Kidney (tissue), 14 donors: ENCODE measurements around the gene PANX1. TPM values are rescaled to one million over a fixed set of nuclear protein-coding genes. Genes with fewer than 3 reads are reported as not detected.

ENCODE experiments used
- DNase-seq, 5 donors: peaks; one replicate each; pipeline ENCODE4 v3.0.0-alpha.2; 2013 to 2020
- FAIRE-seq: peaks from 2 replicates; lab custom pipeline; 2012; peaks lifted over from hg19 to GRCh38; lab: Jason Lieb, UNC
- H3K27ac ChIP-seq, 2 donors: one replicate each; pipeline ENCODE4 v1.7.0; 2013; ENCODE audit warnings: low read depth in 2 of 2, low read length in 2 of 2, inconsistent platforms in 1 of 2
- H3K27me3 ChIP-seq: one replicate; pipeline ENCODE4 v1.7.1; 2013; ENCODE audit warnings: low read length, inconsistent platforms; ENCODE audit not compliant: control insufficient read depth, insufficient read depth
- H3K36me3 ChIP-seq, 3 donors: one replicate each; pipeline versions ENCODE4 v1.7.0 to v1.7.1; 2013; ENCODE audit warnings: low read length in 3 of 3, control low read depth in 1 of 3, inconsistent platforms in 1 of 3; ENCODE audit not compliant: insufficient read depth in 3 of 3, control insufficient read depth in 2 of 3
- H3K4me1 ChIP-seq, 3 donors: one replicate each; pipeline versions ENCODE4 v1.7.0 to v1.7.1; 2013; ENCODE audit warnings: low read length in 3 of 3, inconsistent platforms in 1 of 3, low read depth in 1 of 3; ENCODE audit not compliant: control insufficient read depth in 2 of 3, insufficient read depth in 2 of 3
- H3K4me3 ChIP-seq, 3 donors: one replicate each; pipeline versions ENCODE4 v1.7.0 to v1.8.1; 2013; ENCODE audit warnings: low read length in 3 of 3, control low read depth in 1 of 3, inconsistent platforms in 1 of 3
- H3K9ac ChIP-seq, 3 donors: one replicate each; pipeline versions ENCODE4 v1.7.0 to v1.7.1; 2013; ENCODE audit warnings: low read length in 3 of 3, control low read depth in 1 of 3, inconsistent platforms in 1 of 3
- H3K9me3 ChIP-seq, 3 donors: one replicate each; pipeline versions ENCODE4 v1.7.0 to v1.7.1; 2013; ENCODE audit warnings: low read length in 3 of 3, control low read depth in 1 of 3, inconsistent platforms in 1 of 3; ENCODE audit not compliant: control insufficient read depth in 2 of 3, insufficient read depth in 1 of 3
- intact Hi-C: fragments of 100-400 bp; cut with DNase I; formaldehyde crosslinking; loops from one replicate; pipeline ENCODE4 v1.11.1; 2022
- polyA plus RNA-seq: library from polyadenylated mRNA; stranded (reverse); fragments of 350-450 nt; fragmentation: Illumina TruSeq; extraction: RNeasy Lipid Tissue Mini Kit (QIAGEN cat#74804); gene quantifications from one replicate; pipeline ENCODE4 v1.2.3, GENCODE V29; 2014; ENCODE audit warnings: low read depth, low replicate concordance; ENCODE audit not compliant: insufficient read depth
- total RNA-seq: library from RNA; stranded (reverse); fragmentation: NEBNext Ultra II Directional; extraction: Animal tissue kit (Norgen Biotek cat#: 25700); gene quantifications from one replicate; pipeline ENCODE4 v1.2.1, GENCODE V29; 2021
- TF ChIP-seq, protein P1 (sequence below): IDR thresholded peaks from 3 replicates; pipeline ENCODE4 v1.5.1; 2012; ENCODE audit warnings: mild to moderate bottlenecking, moderate library complexity, borderline replicate concordance; ENCODE audit not compliant: insufficient read depth; ENCODE audit errors: extremely low read depth
- donor health status: control.
- donor health status: control.
- donor health status: control.
- donor health status: control.
- donor health status: control.
- donor health status: DM: yes; HTN: yes; CAD: no.
- donor health status: Normal renal cell carcinoma (clear cell type).

Gene PANX1
- total and polyA plus RNA-seq, 2 donors from 2014 or later = 5.3 to 13.9 TPM

DNA sequence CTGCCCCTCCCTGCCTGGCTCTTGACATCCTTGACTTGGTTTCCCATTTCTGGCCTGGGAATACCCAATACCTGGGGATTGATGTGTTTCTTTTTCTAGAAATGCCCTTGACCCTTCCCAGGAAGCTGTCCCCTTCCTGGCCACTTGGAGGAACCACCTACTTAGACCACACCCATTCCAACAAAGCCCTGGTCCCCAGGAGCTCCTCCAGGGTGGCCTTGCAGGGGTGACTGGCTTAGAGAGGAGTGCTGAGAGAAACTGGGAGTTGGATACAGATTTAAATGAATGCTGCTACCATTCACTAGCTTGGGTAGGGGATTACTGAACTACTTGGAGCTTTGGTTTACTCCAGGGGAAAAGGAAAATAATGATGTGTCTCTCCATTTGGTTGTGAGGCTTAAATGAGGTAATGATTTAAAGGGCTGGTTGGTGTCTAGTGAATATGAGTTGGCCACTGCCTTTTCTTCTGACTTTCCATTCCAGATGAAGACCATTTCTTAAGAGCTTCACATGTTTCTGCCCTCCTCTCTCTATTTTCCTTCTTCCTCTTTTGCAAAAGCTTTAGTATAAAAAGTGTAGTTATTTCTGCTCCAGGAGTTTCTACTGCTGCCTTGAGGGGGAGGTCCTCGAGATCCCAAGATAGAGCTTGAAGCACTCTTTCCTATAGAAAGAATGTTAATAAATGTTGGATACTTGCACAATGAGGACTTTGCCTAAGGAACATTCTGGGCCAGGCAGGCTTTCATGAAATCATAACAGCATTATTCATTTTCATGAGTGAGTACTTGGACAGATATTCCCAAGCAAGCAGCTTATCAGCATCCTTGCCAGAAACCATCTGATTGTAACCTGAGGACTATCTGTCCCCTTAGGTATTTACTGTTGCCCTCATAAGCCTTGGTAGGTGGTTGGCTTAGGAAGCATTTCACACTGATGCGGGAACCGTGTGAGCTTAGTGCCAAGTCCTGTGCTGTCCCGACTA, 22.4 kb downstream of the PANX1 start:
- intact Hi-C loops = no loop called here
- FAIRE-seq = no peak

DNA sequence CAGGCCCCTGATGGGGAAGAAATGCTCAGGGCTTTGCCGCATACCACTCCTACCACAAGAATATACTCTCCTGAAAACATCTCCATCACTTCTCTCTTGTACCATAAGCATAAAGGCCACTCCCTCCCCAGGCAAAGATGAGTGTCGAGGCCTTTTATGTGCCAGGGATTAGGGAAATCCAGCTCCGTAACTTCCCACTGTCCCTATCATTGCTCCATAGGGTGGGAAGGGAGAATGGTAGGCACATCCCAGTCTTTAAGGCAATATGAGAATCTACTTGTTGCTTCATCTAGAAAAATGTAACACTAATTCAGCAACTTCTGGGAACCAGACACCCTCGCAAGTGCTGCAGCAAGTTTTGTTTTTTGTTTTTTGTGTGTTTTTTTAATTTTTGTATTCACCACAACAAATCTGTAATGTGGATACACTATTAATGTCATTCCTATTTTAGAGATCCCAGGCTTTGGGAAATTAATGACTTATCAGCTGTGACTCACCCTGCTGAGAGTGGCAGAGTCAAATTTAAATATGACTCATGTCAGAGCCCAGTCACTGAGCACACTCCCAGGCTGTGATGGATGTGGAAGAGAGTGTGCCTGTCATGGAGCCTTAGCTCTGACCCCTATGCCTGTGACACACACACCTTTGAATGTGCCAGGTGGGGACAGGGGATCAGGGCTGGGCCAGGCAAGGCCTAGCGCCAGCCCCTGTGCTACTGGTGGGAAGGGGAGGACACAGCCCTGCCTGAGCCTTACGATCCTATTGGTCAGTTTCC, 23.4 kb downstream of the PANX1 start:
- no peak overlapping the region for H3K4me3 ChIP-seq
- TF ChIP-seq, protein P1, sequence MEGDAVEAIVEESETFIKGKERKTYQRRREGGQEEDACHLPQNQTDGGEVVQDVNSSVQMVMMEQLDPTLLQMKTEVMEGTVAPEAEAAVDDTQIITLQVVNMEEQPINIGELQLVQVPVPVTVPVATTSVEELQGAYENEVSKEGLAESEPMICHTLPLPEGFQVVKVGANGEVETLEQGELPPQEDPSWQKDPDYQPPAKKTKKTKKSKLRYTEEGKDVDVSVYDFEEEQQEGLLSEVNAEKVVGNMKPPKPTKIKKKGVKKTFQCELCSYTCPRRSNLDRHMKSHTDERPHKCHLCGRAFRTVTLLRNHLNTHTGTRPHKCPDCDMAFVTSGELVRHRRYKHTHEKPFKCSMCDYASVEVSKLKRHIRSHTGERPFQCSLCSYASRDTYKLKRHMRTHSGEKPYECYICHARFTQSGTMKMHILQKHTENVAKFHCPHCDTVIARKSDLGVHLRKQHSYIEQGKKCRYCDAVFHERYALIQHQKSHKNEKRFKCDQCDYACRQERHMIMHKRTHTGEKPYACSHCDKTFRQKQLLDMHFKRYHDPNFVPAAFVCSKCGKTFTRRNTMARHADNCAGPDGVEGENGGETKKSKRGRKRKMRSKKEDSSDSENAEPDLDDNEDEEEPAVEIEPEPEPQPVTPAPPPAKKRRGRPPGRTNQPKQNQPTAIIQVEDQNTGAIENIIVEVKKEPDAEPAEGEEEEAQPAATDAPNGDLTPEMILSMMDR = no peak
- H3K27me3 ChIP-seq = no peaks in the 10 kb centered on the region
- DNase-seq (peak in 1 of 5 donors; percentile 80), FAIRE-seq (peak; percentile 30)
- intact Hi-C loops = no loop called here
- no peaks in the 10 kb centered on the region for H3K36me3 ChIP-seq
- H3K9me3 ChIP-seq = no peaks in the 10 kb centered on the region
- H3K9ac ChIP-seq = no peak overlapping the region
- H3K27ac ChIP-seq = no peak overlapping the region
- peaks cover 0 to 8% (median 0%) of the 10 kb centered on the region in 3 donors for H3K4me1 ChIP-seq

More for the DNA sequence above, 22.4 kb downstream of the PANX1 start:
- TF ChIP-seq, protein P1 = no peak
- H3K27ac ChIP-seq = no peak overlapping the region
- H3K4me3 ChIP-seq = no peak overlapping the region
- no peak for DNase-seq
- no peak overlapping the region for H3K9ac ChIP-seq
- H3K36me3 ChIP-seq = no peaks in the 10 kb centered on the region
- H3K9me3 ChIP-seq = no peaks in the 10 kb centered on the region
- H3K4me1 ChIP-seq = peaks cover 0 to 11% (median 0%) of the 10 kb centered on the region in 3 donors
- H3K27me3 ChIP-seq = no peaks in the 10 kb centered on the region

DNA sequence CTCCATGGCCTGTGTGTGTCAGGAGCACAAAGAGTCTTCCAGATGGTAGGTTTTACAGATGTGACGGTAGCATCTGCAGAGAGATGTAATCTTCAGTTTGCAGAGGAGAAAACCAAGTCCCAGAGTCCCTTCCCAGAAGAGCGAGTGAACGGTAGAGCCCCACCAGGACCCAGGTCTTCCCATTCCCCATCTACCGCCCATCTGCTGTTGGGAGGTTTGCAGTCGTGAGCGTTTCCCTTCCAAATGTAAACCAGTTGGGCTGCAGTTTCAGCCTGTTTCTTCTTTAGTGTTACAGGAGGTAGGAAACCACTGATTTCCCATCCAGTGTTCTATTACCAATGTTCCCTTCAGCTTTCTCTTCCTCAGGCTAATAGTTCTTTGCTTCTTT, 24.0 kb downstream of the PANX1 start:
- H3K27me3 ChIP-seq = no peaks in the 10 kb centered on the region
- no peaks in the 10 kb centered on the region for H3K9me3 ChIP-seq
- FAIRE-seq = no peak
- H3K27ac ChIP-seq = no peak overlapping the region
- TF ChIP-seq, protein P1 = no peak
- H3K4me1 ChIP-seq = peaks cover 0 to 8% (median 0%) of the 10 kb centered on the region in 3 donors
- H3K36me3 ChIP-seq = no peaks in the 10 kb centered on the region
- no peak overlapping the region for H3K4me3 ChIP-seq
- no peak for DNase-seq
- intact Hi-C loops = no loop called here
- no peak overlapping the region for H3K9ac ChIP-seq
